Astrocyte of the cerebellum (primary cell): ENCODE data around the gene SCRN3.
A peak's percentile ranks its signal among the peaks of the same experiment; 100 is the strongest.

ENCODE experiments used
- DNase-seq: peaks from one replicate; pipeline ENCODE4 v3.0.0-alpha.2; 2011; ENCODE audit warnings: low read depth
- H3K4me3 ChIP-seq: 2 replicates; pipeline ENCODE4 v1.5.1; 2011; ENCODE audit warnings: mild to moderate bottlenecking, low read depth, low read length, moderate library complexity
- in situ Hi-C: cut with HindIII; loops from 2 replicates; pipeline ENCODE4 v1.10.0; 2017; ENCODE audit warnings: low sequenced_read_pairs
- TF ChIP-seq, protein P1 (sequence below): IDR thresholded peaks from 2 replicates; pipeline ENCODE4 v1.5.1; 2012; ENCODE audit warnings: low read length, low read depth, moderate library complexity, mild to moderate bottlenecking; ENCODE audit errors: missing control alignments

SCRN3 gene

DNA sequence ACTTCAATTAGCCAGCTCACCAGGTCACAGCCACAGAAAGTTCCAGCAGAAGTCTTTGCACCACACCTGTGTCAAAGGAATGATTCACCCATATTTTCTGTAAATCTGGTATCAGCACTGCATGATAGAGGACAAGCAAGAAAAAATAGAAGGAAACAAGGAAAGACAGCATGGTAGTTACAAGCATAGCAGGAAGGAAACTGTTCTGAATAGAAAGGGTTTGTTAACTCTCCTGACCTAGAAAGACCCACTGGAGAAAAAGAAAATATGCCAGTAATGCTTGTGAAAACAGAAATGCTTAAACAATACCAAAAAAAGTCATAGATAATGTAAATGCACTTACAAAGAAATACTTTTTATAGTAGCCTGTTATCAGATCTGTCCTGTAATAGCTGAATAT is 40.8 kb downstream of the SCRN3 start:
- TF ChIP-seq, protein P1, sequence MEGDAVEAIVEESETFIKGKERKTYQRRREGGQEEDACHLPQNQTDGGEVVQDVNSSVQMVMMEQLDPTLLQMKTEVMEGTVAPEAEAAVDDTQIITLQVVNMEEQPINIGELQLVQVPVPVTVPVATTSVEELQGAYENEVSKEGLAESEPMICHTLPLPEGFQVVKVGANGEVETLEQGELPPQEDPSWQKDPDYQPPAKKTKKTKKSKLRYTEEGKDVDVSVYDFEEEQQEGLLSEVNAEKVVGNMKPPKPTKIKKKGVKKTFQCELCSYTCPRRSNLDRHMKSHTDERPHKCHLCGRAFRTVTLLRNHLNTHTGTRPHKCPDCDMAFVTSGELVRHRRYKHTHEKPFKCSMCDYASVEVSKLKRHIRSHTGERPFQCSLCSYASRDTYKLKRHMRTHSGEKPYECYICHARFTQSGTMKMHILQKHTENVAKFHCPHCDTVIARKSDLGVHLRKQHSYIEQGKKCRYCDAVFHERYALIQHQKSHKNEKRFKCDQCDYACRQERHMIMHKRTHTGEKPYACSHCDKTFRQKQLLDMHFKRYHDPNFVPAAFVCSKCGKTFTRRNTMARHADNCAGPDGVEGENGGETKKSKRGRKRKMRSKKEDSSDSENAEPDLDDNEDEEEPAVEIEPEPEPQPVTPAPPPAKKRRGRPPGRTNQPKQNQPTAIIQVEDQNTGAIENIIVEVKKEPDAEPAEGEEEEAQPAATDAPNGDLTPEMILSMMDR: no peak
- in situ Hi-C loops: no loop called here
- no peak overlapping the region for H3K4me3 ChIP-seq
- DNase-seq: no peak

DNA sequence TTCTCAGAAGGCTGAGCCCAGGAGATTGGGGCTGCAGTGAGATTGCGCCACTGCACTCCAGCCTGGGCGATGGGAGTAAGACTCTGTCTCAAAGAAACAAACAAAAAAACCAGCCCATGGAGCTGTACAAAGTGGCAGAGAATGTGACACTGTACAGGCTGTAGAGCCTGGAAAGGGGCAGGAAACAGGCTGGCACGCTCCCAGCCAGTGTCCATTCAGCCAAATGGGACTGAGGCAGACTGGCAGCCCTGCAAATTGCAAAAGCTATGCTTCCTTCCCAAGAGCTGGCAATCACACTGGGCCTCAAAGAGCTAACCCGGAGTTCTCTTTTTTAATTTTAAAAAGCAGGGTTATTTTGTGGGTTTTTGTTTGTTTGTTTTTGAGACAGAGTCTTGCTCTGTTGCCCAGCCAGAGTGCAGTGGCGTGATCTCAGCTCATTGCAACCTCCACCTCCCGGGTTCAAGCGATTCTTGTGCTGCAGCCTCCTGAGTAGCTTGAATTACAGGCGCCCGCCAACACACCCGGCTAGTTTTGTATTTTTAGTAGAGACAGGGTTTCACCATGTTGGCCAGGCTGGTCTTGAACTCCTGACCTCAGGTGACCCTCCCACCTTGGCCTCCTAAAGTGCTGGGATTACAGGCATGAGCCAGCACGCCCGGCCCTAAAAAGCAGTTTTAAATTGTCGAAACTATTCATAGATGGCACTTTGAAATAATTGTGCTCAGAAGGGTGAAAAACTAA is 42.8 kb downstream of the SCRN3 start:
- TF ChIP-seq, protein P1: no peak
- H3K4me3 ChIP-seq: no peak overlapping the region
- in situ Hi-C loops: no loop called here
- DNase-seq: no peak

DNA sequence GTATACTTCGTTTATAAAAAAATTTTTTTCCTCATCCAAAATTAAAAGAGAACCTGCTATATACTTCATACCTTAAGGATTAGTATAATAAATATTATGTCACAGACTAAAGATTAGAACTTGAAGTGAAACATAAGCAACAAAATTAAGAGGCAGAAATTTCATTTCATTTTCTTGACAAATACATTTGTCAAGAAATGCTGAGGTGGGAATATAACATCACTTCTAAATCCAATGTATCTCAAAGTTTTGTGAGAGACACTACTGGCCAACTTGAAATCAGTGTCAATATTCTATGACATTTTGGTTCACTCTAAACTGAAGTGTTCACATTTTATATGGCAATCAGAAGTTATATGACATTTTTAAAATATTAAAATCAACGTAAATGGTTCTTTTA is 43.8 kb downstream of the SCRN3 start:
- DNase-seq: no peak
- TF ChIP-seq, protein P1: no peak
- in situ Hi-C loops: no loop called here
- no peak overlapping the region for H3K4me3 ChIP-seq

DNA sequence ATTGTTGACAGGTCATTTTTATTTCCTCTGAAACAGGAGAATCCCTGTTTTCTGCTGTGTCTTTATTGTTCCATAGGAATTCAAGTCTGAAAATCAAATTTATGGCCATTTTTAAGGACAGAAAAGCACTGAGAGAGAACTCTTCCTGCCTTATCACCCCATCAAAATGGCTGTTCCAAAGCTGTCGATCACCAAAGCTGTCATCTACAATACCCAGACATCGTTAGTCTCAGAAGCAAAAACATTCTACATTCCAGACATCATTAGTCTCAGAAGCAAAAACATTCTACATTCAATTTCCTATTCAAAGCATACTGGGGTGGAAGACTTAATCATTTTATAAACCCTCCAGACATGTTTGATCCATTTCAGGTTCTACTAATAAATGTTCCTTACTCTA is 44.4 kb downstream of the SCRN3 start:
- in situ Hi-C loops: no loop called here
- TF ChIP-seq, protein P1: no peak
- no peak for DNase-seq
- H3K4me3 ChIP-seq: no peak overlapping the region

DNA sequence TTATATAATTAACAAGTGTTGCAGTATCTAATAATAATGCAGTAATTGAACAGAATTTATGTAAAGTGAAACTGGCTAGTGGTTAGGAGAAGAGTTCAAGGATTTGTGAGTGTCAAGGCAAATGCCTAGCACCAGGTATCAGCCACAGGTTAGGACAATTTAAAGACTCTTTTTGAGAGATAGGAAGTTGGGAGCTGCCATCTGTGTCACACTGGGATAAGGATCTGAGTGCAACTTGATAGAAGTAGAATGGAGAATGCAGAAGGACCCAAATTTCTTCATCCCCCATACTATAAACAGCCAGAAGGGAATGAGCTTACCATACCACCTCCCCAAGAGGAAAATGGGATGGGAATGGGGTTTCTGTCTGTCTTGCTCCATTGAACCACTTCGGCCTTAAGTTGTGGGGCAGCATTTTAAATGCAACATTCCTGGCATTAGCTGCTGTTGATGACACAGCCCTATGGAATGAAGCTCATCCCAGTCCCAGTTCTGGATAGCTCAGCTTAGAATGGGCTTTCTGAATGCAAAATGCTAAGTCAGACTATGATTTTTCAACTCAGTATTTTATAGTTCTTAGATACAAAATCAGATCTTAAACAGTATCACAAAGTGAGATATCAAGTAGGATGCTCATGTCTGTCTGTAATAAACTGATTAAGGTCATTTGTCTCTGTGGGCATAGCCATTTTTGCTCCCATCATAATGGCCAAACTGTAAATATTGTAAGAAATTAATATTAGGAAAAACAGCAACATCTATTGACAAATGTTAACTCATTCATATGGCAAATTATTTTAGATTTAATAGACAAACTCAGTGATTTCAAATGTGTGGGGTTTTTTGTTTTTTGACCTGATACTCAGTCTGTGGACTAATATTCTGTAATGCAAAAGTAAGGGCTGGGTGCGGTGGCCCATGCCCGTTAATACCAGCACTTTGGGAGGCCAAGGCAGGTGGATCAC is 47.3 kb downstream of the SCRN3 start:
- no peak overlapping the region for H3K4me3 ChIP-seq
- in situ Hi-C loops: no loop called here
- TF ChIP-seq, protein P1: no peak
- DNase-seq: peak; percentile 75

DNA sequence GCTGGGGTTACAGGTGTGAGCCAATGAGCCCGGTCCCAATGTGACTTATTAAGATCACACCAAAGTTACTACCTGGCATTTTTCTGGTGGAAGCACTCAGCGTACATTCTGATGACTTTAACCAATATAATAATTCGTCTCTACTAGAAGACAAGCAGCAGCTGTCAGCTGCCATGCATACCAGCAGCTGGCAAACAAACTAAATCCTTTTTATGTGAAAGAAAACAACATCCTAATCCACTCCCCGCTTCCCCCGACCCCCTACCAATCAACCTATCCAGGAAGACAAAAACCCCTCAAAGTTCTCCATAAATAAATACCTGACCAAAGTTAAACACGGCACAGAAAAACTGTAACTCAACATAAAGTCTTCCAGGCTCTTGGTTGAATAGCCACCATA is 49.2 kb downstream of the SCRN3 start:
- no peak for DNase-seq
- in situ Hi-C loops: no loop called here
- TF ChIP-seq, protein P1: no peak
- H3K4me3 ChIP-seq: no peak overlapping the region
